Right lung (tissue), 5 donors: ENCODE data around the gene MRPL58. TPM values are rescaled to one million over a fixed set of nuclear protein-coding genes. Genes with fewer than 3 reads are reported as not detected.
"Not testable (repeated sequence)": the region's sequence is repeated elsewhere in the genome, so short reads cannot be mapped to it uniquely, and the experiment has no call there.

ENCODE experiments used
- DNase-seq, 2 donors: peaks; one replicate each; pipeline ENCODE4 v3.0.0-alpha.2; 2013
- polyA plus RNA-seq, 5 donors: library from polyadenylated mRNA; unstranded; fragments of 120-200 nt; gene quantifications; one replicate each; pipeline versions ENCODE4 v1.2.1 to v1.2.3, GENCODE V29; 2013; ENCODE audit warnings: inconsistent platforms in 1 of 5, low replicate concordance in 1 of 5; ENCODE audit not compliant: insufficient read length in 5 of 5, insufficient read depth in 1 of 5

Gene MRPL58
- polyA plus RNA-seq, 5 donors = 20.5 to 28.2 (median 24.6) TPM

GRCh38 chr17:75011401-75012095 lies 922 bp upstream of the MRPL58 start:
- DNase-seq = peak in 1 of 2 donors; percentile 60

- no peak for DNase-seq
Measured at GRCh38 chr17:75012096-75012345, 449 bp upstream of the MRPL58 start.

- no peak for DNase-seq
Measured at GRCh38 chr17:75013092-75013559, 656 bp downstream of the MRPL58 start.

DNA sequence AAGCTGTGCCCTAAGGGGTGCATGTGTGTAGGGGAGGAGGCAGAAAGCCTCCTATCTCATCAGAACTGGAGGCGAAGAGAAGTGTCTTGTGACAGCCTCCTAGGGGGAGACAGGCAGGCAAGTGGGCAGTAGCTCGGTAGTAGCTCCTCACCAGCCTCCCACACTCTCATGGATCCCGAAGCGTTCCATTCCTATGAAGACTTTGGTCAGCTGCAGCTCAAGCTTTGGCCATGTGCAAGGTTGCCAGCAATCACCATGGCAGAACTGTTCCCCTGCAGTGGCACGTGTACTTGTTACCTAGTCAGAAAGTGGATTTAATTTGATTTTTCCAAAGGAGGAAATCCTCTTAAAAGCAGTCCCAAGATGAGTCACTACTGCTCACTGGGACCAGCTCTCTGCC lies 6.7 kb downstream of the MRPL58 start:
- DNase-seq = no peak

DNA sequence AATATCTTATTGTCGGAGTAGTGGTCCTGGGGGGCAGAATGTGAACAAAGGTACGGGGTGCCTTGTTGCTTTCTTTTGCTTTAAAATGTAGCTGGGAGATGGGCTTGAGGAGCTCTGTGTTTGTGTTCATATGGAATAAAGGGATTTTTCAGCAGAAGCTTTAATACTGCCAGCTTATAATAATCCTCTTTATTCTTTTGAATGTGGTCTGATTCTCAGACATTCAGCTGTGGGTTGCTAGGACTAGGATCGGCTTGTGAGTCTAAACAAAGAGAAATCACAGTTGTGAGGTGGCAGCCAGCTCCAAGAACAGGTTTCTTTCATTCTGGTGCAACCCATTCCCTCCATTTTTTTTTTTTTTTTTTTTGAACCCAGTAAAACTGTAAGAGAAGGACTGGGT lies 7.2 kb downstream of the MRPL58 start:
- DNase-seq = no peak

GRCh38 chr17:75020331-75021110 lies 8.1 kb downstream of the MRPL58 start:
- DNase-seq = no peak

DNA sequence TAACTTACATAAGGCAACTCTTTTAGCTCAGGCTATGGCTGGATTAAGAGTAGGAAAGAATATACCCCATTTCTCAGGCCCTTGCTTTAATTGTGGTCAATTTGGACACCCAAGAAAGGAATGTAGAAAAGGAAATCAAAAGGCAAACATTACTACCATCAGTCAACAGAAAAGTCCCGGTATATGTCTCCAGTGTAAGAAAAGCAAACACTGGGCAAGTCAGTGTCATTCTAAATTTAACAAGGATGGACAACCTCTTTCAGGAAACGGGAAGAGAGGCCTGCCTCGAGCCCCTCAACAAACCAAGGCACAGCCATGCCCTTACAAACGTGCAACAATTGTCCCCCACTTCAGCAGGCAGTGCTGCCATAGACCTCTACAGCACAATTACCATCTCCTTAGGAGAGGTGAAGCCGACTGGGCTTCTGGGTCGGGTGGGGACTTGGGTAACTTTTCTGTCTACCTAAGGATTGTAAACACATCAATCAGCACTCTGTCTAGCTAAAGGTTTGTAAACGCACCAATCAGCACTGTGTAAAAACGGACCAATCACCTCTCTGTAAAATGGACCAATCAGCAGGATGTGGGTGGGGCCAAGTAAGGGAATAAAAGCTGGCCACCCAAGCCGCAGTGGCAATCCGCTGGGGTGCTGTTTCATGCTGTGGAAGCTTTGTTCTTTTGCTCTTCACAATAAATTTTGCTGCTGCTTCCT lies 12.4 kb downstream of the MRPL58 start:
- DNase-seq = no peak

DNA sequence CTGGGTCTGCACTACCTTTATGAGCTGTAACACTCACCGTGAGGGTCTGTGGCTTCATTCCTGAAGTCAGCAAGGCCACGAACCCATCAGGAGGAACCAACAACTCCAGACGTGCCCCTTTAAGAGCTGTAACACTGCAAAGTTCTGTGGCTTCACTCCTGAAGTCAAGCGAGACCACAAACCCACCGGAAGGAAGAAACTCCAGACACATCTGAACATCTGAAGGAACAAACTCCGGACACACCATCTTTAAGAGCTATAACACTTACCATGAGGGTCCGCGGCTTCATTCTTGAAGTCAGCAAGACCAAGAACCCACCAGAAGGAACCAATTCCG lies 12.9 kb downstream of the MRPL58 start:
- not testable (repeated sequence) for DNase-seq

DNA sequence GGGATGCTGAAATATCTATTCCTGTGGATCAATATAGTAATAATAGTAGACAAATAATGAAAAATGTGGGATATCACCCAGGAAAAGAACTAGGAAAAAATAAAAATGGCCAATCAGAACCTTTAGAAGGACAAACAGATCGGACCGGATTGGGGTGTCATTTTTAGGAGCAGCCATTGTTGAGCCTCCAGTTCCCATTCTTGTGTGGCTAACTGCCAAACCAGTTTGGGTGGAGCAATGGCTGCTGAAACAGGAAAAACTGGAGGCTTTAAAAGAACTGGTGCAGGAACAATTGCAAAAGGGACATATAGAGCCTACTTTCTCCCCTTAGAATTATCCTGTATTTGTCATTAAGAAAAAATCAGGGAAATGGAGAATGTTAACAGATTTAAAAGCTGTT lies 14.2 kb downstream of the MRPL58 start:
- not testable (repeated sequence) for DNase-seq

DNA sequence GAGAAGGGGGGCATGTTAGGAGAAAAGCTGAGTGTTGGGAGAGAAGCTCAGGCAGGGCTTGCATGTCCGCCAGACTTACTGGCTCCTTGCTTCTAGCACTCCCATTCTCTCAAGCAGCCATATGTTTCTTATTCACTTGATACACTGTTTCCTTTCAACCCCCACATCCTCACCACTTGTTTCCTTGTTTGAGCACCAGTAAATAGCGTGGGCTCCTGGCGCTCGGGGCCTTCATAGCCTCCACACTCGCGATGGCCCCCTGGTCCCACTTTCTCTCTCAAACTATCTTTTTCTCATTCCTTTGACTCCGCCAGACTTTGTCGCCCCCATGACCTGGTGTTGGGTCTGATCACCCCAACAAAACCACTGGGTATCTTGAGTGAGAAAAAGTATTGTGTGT lies 17.7 kb downstream of the MRPL58 start:
- no peak for DNase-seq

- DNase-seq = peak in 1 of 2 donors; percentile 74
Measured at GRCh38 chr17:75031972-75032719, 19.7 kb downstream of the MRPL58 start.

GRCh38 chr17:75032720-75033280 lies 20.3 kb downstream of the MRPL58 start:
- no peak for DNase-seq

DNA sequence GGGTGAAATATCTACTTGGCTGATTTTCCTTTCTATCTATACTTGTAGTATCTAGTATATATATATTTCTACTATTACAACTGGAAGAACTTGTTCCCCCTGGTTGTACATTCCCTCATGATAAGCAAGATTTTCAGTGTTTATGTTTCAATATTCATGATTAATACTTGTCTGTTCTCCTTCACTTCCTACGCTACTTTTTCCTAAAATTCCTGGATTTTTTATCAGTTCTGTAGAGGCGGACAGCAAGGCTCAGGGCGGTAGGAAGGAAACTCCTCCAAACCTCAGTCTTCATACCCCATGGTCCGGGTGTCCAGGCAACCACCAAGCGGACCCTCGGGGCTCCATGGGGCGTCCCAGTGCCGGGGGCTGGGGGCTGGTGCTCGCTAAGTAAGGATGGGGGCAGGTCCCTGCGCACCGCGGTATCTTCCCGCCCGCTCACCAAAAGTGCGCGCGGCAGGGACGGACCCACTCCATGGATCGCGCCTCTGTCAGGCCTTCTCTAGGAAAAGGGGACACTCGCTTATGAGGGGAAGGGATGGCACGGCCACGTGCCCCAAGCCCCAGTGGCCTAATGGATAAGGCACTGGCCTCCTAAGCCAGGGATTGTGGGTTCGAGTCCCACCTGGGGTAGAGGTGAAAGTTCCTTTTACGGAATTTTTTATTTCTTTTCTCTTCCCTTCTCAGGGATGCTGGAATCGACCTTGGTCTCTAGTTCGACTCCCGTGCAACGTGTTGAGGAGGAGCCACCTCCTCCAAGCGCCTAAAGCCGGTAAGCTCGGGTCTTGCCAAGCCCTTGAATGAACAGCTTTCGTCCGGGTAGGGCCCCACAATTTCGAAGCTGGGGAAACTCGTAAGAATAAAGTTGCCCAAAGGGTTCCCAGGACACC lies 21.1 kb downstream of the MRPL58 start:
- peak; percentile 92 to 96 for DNase-seq

DNA sequence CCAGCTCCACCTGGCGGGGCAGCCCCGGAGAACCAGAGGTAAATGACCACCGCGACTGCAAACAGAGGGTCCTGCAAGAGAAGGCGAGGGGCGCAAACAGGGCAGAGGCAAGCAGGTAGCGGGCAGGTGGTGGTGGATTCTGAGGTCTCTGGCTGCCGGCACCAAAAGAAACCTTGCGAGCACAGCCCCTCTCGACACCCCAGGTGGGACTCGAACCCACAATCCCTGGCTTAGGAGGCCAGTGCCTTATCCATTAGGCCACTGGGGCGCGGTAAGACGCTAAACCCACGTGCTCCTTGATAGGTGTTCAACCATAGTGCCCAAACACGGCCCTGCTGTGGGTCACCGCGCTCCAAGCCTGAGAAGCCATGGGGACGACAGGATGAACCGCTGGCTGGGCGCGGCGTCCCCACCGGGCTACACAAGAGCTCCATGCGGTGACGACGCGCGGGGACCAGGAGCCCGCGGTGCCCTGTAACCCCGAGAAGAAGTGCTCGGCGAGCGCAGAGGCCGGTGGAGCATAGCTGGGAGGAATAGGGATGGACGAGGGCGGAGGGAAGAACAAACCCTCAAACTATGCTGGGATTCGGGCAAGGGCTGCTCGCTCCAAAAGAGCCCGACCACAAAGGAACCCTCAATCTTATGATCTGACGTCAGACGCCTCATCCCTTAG lies 21.9 kb downstream of the MRPL58 start:
- DNase-seq = peak; percentile 85 to 90

- peak; percentile 71 to 73 for DNase-seq
Measured at GRCh38 chr17:75036643-75037268, 24.3 kb downstream of the MRPL58 start.

GRCh38 chr17:75039238-75039637 lies 26.8 kb downstream of the MRPL58 start:
- DNase-seq = no peak

- no peak for DNase-seq
Measured at GRCh38 chr17:75041656-75042280, 29.3 kb downstream of the MRPL58 start.

- DNase-seq = not testable (repeated sequence)
Measured at GRCh38 chr17:75043789-75044188, 31.3 kb downstream of the MRPL58 start.

DNA sequence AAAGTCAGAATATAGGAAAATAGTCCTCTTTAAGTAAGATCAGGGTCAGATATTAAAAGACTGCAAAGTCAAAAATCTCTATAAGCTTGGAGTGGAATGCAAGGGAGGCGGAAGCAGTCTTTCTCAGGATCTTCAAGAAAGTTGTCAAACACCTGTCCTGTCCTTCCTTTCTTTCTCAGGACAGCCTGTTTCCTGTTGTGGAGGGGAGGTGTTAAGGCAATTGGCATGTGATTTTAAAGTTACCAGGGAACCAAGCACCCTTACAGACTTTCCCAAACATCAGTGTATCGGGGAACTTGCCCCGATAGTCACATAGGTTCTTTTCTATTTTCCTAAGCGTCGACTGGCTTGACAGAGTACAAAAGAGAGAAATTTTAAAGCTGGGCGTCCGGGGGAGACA lies 32.2 kb downstream of the MRPL58 start:
- DNase-seq = no peak
